NB4 (cell line): Measurements from ENCODE around the gene KCNN2.

Source experiments
- DNase-seq: peaks from one replicate; pipeline ENCODE4 v3.0.0; 2010; ENCODE audit warnings: low read depth
- H3K4me3 ChIP-seq: one replicate; pipeline ENCODE4 v1.5.1; 2011; ENCODE audit warnings: mild to moderate bottlenecking, low read depth, low read length, moderate library complexity
- CTCF ChIP-seq: IDR thresholded peaks from one replicate; pipeline ENCODE4 v1.5.1; 2012; ENCODE audit warnings: low read depth, low read length
- MYC ChIP-seq: IDR thresholded peaks from 2 replicates; pipeline ENCODE4 v1.6.1; 2011; ENCODE audit warnings: low read depth, low read length
- POLR2A ChIP-seq: IDR thresholded peaks from 2 replicates; pipeline ENCODE4 v1.6.1; 2011; ENCODE audit warnings: mild to moderate bottlenecking; ENCODE audit not compliant: insufficient read length; ENCODE audit errors: extremely low read depth
- TF ChIP-seq, protein P1 (sequence below): IDR thresholded peaks from 2 replicates; pipeline ENCODE4 v1.6.1; 2011; ENCODE audit warnings: low read depth, low read length

KCNN2 gene

DNA sequence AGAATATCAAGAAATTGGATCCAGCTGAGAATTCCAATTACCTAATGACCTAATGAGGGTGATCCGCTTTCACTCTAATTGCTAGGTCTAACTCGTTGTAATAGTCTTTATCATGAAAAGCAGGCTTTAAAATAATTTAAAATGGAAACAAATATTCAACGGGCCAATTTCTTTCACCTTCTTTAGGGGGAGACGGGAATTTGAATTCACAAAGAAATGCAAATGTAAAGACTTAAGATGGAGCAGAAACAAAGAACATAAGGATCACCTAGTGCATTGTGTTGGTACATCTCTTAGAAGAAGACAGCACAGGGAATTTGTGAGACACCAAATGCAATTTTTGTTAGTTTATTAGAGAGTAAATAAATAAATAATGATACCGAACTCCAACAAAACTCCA lies 1.5 kb upstream of the KCNN2 start:
- DNase-seq: no peak
- H3K4me3 ChIP-seq: no peak overlapping the region
- no peak for TF ChIP-seq MYC
- no peak for TF ChIP-seq CTCF
- TF ChIP-seq, protein P1, sequence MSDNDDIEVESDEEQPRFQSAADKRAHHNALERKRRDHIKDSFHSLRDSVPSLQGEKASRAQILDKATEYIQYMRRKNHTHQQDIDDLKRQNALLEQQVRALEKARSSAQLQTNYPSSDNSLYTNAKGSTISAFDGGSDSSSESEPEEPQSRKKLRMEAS: no peak
- no peak for TF ChIP-seq POLR2A

- no peak for DNase-seq
- no peak overlapping the region for H3K4me3 ChIP-seq
- no peak for TF ChIP-seq MYC
- no peak for TF ChIP-seq POLR2A
- no peak for TF ChIP-seq CTCF
These were observed 800 bp upstream of the KCNN2 start for GRCh38 chr5:114360816-114361723.

DNA sequence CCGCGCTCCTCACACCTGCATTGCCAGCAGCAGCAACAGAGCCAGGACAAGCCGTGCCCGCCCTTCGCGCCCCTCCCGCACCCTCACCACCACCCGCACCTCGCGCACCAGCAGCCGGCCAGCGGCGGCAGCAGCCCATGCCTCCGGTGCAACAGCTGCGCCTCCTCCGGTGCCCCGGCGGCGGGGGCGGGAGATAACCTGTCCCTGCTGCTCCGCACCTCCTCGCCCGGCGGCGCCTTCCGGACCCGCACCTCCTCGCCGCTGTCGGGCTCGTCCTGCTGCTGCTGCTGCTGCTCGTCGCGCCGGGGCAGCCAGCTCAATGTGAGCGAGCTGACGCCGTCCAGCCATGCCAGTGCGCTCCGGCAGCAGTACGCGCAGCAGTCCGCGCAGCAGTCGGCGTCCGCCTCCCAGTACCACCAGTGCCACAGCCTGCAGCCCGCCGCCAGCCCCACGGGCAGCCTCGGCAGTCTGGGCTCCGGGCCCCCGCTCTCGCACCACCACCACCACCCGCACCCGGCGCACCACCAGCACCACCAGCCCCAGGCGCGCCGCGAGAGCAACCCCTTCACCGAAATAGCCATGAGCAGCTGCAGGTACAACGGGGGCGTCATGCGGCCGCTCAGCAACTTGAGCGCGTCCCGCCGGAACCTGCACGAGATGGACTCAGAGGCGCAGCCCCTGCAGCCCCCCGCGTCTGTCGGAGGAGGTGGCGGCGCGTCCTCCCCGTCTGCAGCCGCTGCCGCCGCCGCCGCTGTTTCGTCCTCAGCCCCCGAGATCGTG lies 517 bp downstream of the KCNN2 start:
- no peak overlapping the region for H3K4me3 ChIP-seq

DNA sequence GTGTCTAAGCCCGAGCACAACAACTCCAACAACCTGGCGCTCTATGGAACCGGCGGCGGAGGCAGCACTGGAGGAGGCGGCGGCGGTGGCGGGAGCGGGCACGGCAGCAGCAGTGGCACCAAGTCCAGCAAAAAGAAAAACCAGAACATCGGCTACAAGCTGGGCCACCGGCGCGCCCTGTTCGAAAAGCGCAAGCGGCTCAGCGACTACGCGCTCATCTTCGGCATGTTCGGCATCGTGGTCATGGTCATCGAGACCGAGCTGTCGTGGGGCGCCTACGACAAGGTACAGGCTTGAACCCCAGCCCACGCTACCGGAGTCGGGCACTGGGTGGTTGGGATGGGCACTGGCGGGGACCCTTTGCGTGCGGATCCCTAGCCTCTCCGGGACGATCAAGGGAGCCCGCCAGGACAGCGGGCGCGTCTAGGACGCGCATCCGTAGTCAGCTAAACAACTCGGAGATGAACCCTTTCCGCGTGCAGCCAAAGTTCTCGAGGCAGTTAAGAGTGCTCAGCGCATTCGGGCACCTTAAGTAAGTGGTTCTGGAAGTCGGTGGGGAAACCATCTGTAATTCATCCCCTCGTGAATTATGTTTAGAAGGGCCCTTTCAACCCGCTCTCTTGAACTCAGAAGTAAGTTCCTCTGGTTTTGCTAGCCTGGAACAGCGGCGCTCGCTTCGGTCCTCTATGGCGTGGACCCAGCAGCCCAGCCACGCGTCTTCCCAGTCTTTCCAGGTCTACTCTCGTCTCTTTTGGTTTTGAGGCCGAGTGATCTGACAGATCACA lies 1.3 kb downstream of the KCNN2 start:
- TF ChIP-seq CTCF: no peak
- no peak for TF ChIP-seq MYC
- TF ChIP-seq POLR2A: no peak
- TF ChIP-seq, protein P1: no peak
- no peak overlapping the region for H3K4me3 ChIP-seq
- DNase-seq: no peak

More for the DNA sequence above, 517 bp downstream of the KCNN2 start:
- DNase-seq: no peak
- TF ChIP-seq, protein P1: no peak
- no peak for TF ChIP-seq POLR2A
- no peak for TF ChIP-seq CTCF

- H3K4me3 ChIP-seq: no peak overlapping the region
- TF ChIP-seq MYC (no peak), CTCF (no peak), POLR2A (no peak)
- TF ChIP-seq, protein P1: no peak
- DNase-seq: no peak
These were observed 2.0 kb downstream of the KCNN2 start for GRCh38 chr5:114363837-114364236.
